HepG2 (cell line): ENCODE data around the gene AVPR2. TPM values are rescaled to one million over a fixed set of nuclear protein-coding genes. Genes with fewer than 3 reads are reported as not detected.

Experiments used
- BRF2 ChIP-seq: sonication (generic); formaldehyde crosslinking; IDR thresholded peaks from 2 replicates; pipeline ENCODE4 v1.8.1; 2022; ENCODE audit warnings: mild to moderate bottlenecking, missing genetic modification reagents
- CREB1 ChIP-seq, 2 experiments: fragments of 450-650 bp in 1 of 2; IDR thresholded peaks; 2 replicates each; pipeline ENCODE4 v1.6.1; 2016 to 2017; ENCODE audit warnings: control low read depth in 1 of 2, mild to moderate bottlenecking in 1 of 2, missing compliant biosample characterization in 1 of 2, missing genetic modification characterization in 1 of 2
- EZH2 ChIP-seq: conservative IDR thresholded peaks from 2 replicates; pipeline ENCODE4 v1.6.1; 2012; ENCODE audit warnings: mild to moderate bottlenecking, low read depth, low read length, moderate library complexity
- FOXA3 ChIP-seq: IDR thresholded peaks from 2 replicates; pipeline ENCODE4 v1.6.1; 2016; ENCODE audit warnings: missing genetic modification reagents, missing compliant biosample characterization
- HDAC6 ChIP-seq: fragments of 200-600 bp; sonication (generic); IDR thresholded peaks from 2 replicates; pipeline ENCODE4 v1.7.0; 2017; ENCODE audit warnings: mild to moderate bottlenecking, antibody characterized with exemption, low read length, low read depth
- HNF4G ChIP-seq, 2 experiments: sonication (generic) in 1 of 2; formaldehyde crosslinking in 1 of 2; IDR thresholded peaks; 2 replicates each; pipeline versions ENCODE4 v1.4.0 to v1.6.1; 2011 to 2020; ENCODE audit warnings: borderline replicate concordance in 2 of 2, low read depth in 2 of 2, mild to moderate bottlenecking in 2 of 2, low read length in 1 of 2, missing genetic modification reagents in 1 of 2, moderate library complexity in 1 of 2
- JARID2 ChIP-seq: sonication (generic); formaldehyde crosslinking; IDR thresholded peaks from 2 replicates; pipeline ENCODE4 v1.8.1; 2023; ENCODE audit warnings: missing genetic modification reagents, inconsistent platforms; ENCODE audit not compliant: insufficient replicate concordance
- KLF16 ChIP-seq, 2 experiments: sonication (generic) in 1 of 2; formaldehyde crosslinking in 1 of 2; IDR thresholded peaks; 2 replicates each; pipeline versions ENCODE4 v1.6.1 to v1.8.0; 2016 to 2023; ENCODE audit warnings: missing genetic modification reagents in 2 of 2, missing compliant biosample characterization in 1 of 2
- MXI1 ChIP-seq: IDR thresholded peaks from 3 replicates; pipeline ENCODE4 v1.6.1; 2012; ENCODE audit warnings: low read depth, low read length, inconsistent platforms, borderline replicate concordance
- NCOA5 ChIP-seq: sonication (generic); formaldehyde crosslinking; IDR thresholded peaks from 2 replicates; pipeline ENCODE4 v1.4.0; 2020; ENCODE audit warnings: missing genetic modification reagents
- NR3C1 ChIP-seq: sonication (generic); formaldehyde crosslinking; IDR thresholded peaks from 2 replicates; pipeline ENCODE4 v1.4.0; 2020; ENCODE audit warnings: missing genetic modification reagents
- NRL ChIP-seq: sonication (generic); formaldehyde crosslinking; IDR thresholded peaks from 2 replicates; pipeline ENCODE4 v1.5.0; 2020; ENCODE audit warnings: missing genetic modification reagents, mild to moderate bottlenecking, moderate library complexity, borderline replicate concordance
- POLR2G ChIP-seq: fragments of 200-400 bp; formaldehyde crosslinking; IDR thresholded peaks from 2 replicates; pipeline ENCODE4 v1.6.1; 2018; ENCODE audit warnings: mild to moderate bottlenecking, low read depth, low read length, moderate library complexity
- RAD21 ChIP-seq: fragments of 450-650 bp; formaldehyde crosslinking; IDR thresholded peaks from 2 replicates; pipeline ENCODE4 v1.5.0; 2020; ENCODE audit warnings: mild to moderate bottlenecking
- SMC3 ChIP-seq: IDR thresholded peaks from 2 replicates; pipeline ENCODE4 v1.6.1; 2011; ENCODE audit warnings: low read length, improper control_type of control experiment
- SRSF1 ChIP-seq: fragments of 200-400 bp; formaldehyde crosslinking; optimal IDR thresholded peaks from 2 replicates; pipeline ENCODE3; 2017; ENCODE audit warnings: mild to moderate bottlenecking, low read depth, low read length, moderate library complexity
- TRIM24 ChIP-seq: sonication (generic); formaldehyde crosslinking; IDR thresholded peaks from 2 replicates; pipeline ENCODE4 v1.8.0; 2022; ENCODE audit warnings: mild to moderate bottlenecking, missing genetic modification reagents
- ZFP36L2 ChIP-seq: sonication (generic); formaldehyde crosslinking; IDR thresholded peaks from 2 replicates; pipeline ENCODE4 v1.4.0; 2020; ENCODE audit warnings: missing genetic modification reagents
- ZNF354B ChIP-seq: sonication (generic); formaldehyde crosslinking; IDR thresholded peaks from 2 replicates; pipeline ENCODE4 v1.8.0; 2022; ENCODE audit warnings: mild to moderate bottlenecking, missing genetic modification reagents
- ZNF777 ChIP-seq: sonication (generic); formaldehyde crosslinking; IDR thresholded peaks from 2 replicates; pipeline ENCODE4 v1.4.0; 2020; ENCODE audit warnings: missing genetic modification reagents
- polyA plus RNA-seq, 8 experiments: library from polyadenylated mRNA; depleted of rRNA in 3 of 8; stranded (reverse) in 7 of 8; unstranded in 1 of 8; fragments of >200 nt; fragmentation: Illumina TruSeq in 4 of 8; extraction: Trizol in 4 of 8; gene quantifications; 2 replicates each; pipeline versions ENCODE4 v1.2.1 to v1.2.3, GENCODE V29; 2011 to 2016; ENCODE audit warnings: low read depth in 4 of 8, missing spikeins in 1 of 8, mixed read lengths in 1 of 8; ENCODE audit not compliant: insufficient read depth in 1 of 8
- total RNA-seq, 5 experiments: library from RNA; depleted of rRNA; stranded (reverse); fragments of >200 nt; fragmentation: Illumina TruSeq; extraction: Trizol; gene quantifications; 2 replicates each; pipeline ENCODE4 v1.2.3, GENCODE V29; 2016; ENCODE audit warnings: low read depth in 1 of 5
- TF ChIP-seq, protein P1 (sequence below): sonication (generic); formaldehyde crosslinking; IDR thresholded peaks from 2 replicates; pipeline ENCODE4 v1.4.0; 2020; ENCODE audit warnings: mild to moderate bottlenecking, missing genetic modification reagents

Gene AVPR2
- total and polyA plus RNA-seq, 2 of the 13 experiments (the other 11 are each of a cell fraction or from before 2014, with no cell fraction given): not detected

DNA sequence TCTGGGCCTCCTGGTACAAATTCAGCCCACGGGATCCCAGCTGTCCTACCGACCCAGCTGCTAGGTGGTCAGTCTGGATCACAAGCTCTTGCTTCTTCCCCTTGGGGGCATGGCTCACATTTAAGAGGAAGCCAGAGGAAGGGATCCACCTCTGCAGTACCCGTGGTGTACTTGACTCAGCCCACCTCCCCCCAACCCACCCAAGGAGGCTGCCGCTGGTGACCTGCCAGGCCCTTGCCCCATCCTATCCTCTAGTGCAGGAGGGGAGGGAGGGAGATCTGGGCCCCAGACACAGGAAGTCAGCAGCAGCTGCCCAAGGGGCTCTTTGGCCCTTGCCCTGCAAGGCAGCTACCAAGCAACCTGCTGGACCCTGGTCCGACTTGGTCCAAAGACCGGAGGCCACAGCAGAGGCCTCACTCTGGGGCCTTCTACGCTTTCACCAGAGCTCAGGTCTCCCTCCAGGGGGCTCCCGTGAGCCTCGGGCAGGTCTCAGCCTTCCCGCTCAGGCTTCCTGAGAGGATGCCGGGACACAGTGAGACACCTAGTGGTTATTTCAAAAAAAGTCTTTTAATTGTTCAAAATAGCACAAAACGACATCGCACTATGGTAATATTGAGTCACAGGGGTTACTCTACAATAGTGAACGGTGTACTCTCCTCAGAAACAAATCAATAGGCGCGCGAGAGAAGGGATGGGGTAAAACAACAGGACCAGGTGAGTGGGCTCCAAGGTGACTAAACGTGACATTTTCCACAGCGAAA is 42.7 kb downstream of the AVPR2 start (continued):
- no peak for TF ChIP-seq BRF2 (CRISPR knock-in tag)
- TF ChIP-seq NRL (CRISPR knock-in tag): no peak
- TF ChIP-seq MXI1: peak; percentile 32; the same call in 1 of the 3 replicates
- TF ChIP-seq ZFP36L2: no peak
- TF ChIP-seq JARID2 (CRISPR knock-in tag): no peak
- peak; percentile 51; the same call in 1 of the 2 replicates for TF ChIP-seq SMC3
- no peak for TF ChIP-seq KLF16 (CRISPR knock-in tag; IDR thresholded peaks at IDR 0.05)
- no peak for TF ChIP-seq SRSF1
- TF ChIP-seq EZH2: no peak
- TF ChIP-seq HDAC6: no peak
- TF ChIP-seq ZNF354B (CRISPR knock-in tag): no peak
- TF ChIP-seq TRIM24: no peak
- 0 out of 2 replicates have a peak, but pooled peaks have one; percentile 47 for TF ChIP-seq POLR2G
- TF ChIP-seq CREB1 (IDR thresholded peaks at IDR 0.05): no peak
- peak; percentile 37; the same call in 1 of the 2 replicates for TF ChIP-seq CREB1 (CRISPR knock-in tag; IDR thresholded peaks at IDR 0.05)
- TF ChIP-seq NCOA5 (CRISPR knock-in tag): no peak
- peak; percentile 67; the same call in 1 of the 2 replicates for TF ChIP-seq RAD21 (CRISPR knock-in tag)
- TF ChIP-seq, protein P1, sequence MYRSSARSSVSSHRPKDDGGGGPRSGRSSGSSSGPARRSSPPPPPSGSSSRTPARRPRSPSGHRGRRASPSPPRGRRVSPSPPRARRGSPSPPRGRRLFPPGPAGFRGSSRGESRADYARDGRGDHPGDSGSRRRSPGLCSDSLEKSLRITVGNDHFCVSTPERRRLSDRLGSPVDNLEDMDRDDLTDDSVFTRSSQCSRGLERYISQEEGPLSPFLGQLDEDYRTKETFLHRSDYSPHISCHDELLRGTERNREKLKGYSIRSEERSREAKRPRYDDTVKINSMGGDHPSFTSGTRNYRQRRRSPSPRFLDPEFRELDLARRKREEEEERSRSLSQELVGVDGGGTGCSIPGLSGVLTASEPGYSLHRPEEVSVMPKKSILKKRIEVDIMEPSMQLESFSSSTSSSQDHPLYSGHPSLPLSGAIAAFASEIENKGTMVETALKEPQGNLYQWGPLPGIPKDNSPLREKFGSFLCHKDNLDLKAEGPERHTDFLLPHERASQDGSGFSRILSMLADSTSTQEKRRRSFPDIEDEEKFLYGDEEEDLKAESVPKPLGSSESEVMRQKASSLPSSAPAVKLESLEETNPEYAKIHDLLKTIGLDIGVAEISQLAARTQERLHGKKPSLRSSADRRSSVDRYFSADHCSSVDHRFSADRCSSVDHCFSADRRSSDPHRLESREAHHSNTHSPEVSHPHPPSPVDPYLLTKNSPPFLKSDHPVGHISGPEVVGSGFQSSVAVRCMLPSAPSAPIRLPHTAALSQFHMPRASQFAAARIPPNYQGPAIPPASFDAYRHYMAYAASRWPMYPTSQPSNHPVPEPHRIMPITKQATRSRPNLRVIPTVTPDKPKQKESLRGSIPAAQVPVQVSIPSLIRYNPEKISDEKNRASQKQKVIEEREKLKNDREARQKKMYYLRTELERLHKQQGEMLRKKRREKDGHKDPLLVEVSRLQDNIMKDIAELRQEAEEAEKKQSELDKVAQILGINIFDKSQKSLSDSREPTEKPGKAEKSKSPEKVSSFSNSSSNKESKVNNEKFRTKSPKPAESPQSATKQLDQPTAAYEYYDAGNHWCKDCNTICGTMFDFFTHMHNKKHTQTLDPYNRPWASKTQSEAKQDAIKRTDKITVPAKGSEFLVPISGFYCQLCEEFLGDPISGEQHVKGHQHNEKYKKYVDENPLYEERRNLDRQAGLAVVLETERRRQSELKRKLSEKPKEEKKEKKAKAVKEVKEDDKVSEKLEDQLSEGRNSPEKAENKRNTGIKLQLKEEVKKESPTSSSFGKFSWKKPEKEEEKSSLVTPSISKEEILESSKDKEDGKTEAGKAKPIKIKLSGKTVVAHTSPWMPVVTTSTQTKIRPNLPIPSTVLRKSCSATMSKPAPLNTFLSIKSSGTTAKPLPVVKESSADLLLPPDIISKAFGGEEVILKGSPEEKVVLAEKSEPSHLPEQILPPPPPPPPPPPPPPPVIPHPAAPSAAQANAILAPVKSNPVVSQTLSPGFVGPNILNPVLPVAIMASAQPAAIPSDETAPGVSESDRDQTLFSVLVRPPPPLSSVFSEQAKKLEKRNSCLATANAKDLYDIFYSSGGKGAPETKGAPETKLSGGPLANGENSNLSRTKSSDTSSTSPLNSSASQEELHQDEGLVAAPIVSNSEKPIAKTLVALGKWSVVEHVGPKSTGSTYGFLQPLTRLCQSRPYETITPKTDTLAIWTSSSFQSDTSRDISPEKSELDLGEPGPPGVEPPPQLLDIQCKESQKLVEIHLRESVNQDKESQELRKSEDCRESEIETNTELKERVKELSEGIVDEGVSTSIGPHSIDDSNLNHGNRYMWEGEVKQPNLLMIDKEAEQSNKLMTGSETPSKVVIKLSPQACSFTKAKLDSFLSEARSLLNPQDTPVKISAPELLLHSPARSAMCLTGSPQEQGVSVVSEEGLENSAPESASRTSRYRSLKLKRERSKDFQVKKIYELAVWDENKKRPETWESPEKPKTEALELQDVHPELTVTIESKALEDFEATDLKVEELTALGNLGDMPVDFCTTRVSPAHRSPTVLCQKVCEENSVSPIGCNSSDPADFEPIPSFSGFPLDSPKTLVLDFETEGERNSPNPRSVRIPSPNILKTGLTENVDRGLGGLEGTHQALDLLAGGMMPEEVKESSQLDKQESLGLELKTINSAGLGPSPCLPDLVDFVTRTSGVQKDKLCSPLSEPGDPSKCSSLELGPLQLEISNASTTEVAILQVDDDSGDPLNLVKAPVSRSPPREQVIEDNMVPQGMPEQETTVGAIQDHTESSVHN (CRISPR knock-in tag): no peak
- TF ChIP-seq HNF4G (IDR thresholded peaks at IDR 0.05; ENCODE audit: borderline replicate concordance, low read depth, low read length): peak; percentile 89
- peak; percentile 77; the same call in 1 of the 2 replicates for TF ChIP-seq HNF4G (CRISPR knock-in tag; IDR thresholded peaks at IDR 0.05; ENCODE audit: borderline replicate concordance, low read depth)
- TF ChIP-seq FOXA3 (CRISPR knock-in tag): 0 out of 2 replicates have a peak, but pooled peaks have one; percentile 24
- TF ChIP-seq NR3C1 (CRISPR knock-in tag): no peak
- TF ChIP-seq ZNF777: no peak
